IPS-11a (cell line): Measurements from ENCODE around the gene EIPR1.
"Not testable (repeated sequence)": the region's sequence is repeated elsewhere in the genome, so short reads cannot be mapped to it uniquely, and the experiment has no call there.

Source experiments
- H3K4me3 ChIP-seq: one replicate; pipeline ENCODE4 v1.5.1; 2013; ENCODE audit warnings: low read depth, low read length, control low read depth

EIPR1 gene

GRCh38 chr2:3361518-3362389 lies 15.9 kb downstream of the EIPR1 start:
- H3K4me3 ChIP-seq, result no peak overlapping the region

- H3K4me3 ChIP-seq, result no peak overlapping the region
Measured at GRCh38 chr2:3357926-3358325, 19.7 kb downstream of the EIPR1 start.

- H3K4me3 ChIP-seq, result not testable (repeated sequence)
Measured at GRCh38 chr2:3357446-3357845, 20.2 kb downstream of the EIPR1 start.

GRCh38 chr2:3356799-3357198 lies 20.8 kb downstream of the EIPR1 start:
- no peak overlapping the region for H3K4me3 ChIP-seq

- H3K4me3 ChIP-seq, result no peak overlapping the region
Measured at GRCh38 chr2:3355951-3356569, 21.6 kb downstream of the EIPR1 start.

GRCh38 chr2:3354986-3355385 lies 22.6 kb downstream of the EIPR1 start:
- H3K4me3 ChIP-seq, result no peak overlapping the region

- no peak overlapping the region for H3K4me3 ChIP-seq
Measured at GRCh38 chr2:3349211-3349693, 28.4 kb downstream of the EIPR1 start.

- no peak overlapping the region for H3K4me3 ChIP-seq
Measured at GRCh38 chr2:3348767-3349166, 28.9 kb downstream of the EIPR1 start.

GRCh38 chr2:3345621-3346020 lies 32.0 kb downstream of the EIPR1 start:
- H3K4me3 ChIP-seq, result no peak overlapping the region

GRCh38 chr2:3344897-3345296 lies 32.7 kb downstream of the EIPR1 start:
- H3K4me3 ChIP-seq, result no peak overlapping the region

GRCh38 chr2:3343012-3343411 lies 34.6 kb downstream of the EIPR1 start:
- H3K4me3 ChIP-seq, result no peak overlapping the region

GRCh38 chr2:3342324-3342723 lies 35.3 kb downstream of the EIPR1 start:
- no peak overlapping the region for H3K4me3 ChIP-seq

GRCh38 chr2:3341336-3341735 lies 36.3 kb downstream of the EIPR1 start:
- H3K4me3 ChIP-seq, result no peak overlapping the region

GRCh38 chr2:3340144-3340543 lies 37.5 kb downstream of the EIPR1 start:
- H3K4me3 ChIP-seq, result no peak overlapping the region

- H3K4me3 ChIP-seq, result no peak overlapping the region
Measured at GRCh38 chr2:3338340-3338739, 39.3 kb downstream of the EIPR1 start.

GRCh38 chr2:3336844-3337243 lies 40.8 kb downstream of the EIPR1 start:
- no peak overlapping the region for H3K4me3 ChIP-seq

- no peak overlapping the region for H3K4me3 ChIP-seq
Measured at GRCh38 chr2:3334392-3335345, 42.9 kb downstream of the EIPR1 start.

GRCh38 chr2:3332133-3332532 lies 45.5 kb downstream of the EIPR1 start:
- H3K4me3 ChIP-seq, result no peak overlapping the region

GRCh38 chr2:3329491-3329890 lies 48.1 kb downstream of the EIPR1 start:
- no peak overlapping the region for H3K4me3 ChIP-seq

- H3K4me3 ChIP-seq, result no peak overlapping the region
Measured at GRCh38 chr2:3326871-3327270, 50.7 kb downstream of the EIPR1 start.

GRCh38 chr2:3326182-3326537 lies 51.5 kb downstream of the EIPR1 start:
- no peak overlapping the region for H3K4me3 ChIP-seq
